GM21360 (cell line): ENCODE measurements around the gene HORMAD2.
"Not testable (repeated sequence)": the region's sequence is repeated elsewhere in the genome, so short reads cannot be mapped to it uniquely, and the experiment has no call there.

ENCODE experiments used
- ATAC-seq: cut with Tn5 transposase; IDR thresholded peaks from one replicate; pipeline ENCODE4 v1.9.1; 2021; ENCODE audit warnings: mild to moderate bottlenecking, moderate library complexity; ENCODE audit not compliant: unreplicated experiment

The HORMAD2 gene

DNA sequence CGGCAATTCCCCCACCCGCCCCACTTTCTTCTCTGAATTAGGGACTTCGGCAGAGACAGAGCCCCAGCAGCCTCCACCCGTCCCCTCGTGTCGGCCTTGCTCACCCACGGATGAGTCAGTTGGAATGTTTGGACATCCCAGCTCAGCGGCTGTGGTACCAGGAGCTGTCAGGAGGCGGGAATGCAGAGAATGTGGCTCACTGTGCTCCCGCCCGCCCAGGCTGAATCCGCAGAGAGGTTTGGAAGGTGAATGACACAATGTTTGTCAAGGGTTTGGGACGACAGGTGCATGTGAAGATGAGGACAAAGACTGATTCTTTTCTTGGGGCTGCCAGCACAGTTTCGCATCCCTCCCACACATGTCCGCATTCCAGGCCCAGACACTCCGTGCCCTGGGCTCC lies 126.7 kb downstream of the HORMAD2 start:
- ATAC-seq, result no peak

DNA sequence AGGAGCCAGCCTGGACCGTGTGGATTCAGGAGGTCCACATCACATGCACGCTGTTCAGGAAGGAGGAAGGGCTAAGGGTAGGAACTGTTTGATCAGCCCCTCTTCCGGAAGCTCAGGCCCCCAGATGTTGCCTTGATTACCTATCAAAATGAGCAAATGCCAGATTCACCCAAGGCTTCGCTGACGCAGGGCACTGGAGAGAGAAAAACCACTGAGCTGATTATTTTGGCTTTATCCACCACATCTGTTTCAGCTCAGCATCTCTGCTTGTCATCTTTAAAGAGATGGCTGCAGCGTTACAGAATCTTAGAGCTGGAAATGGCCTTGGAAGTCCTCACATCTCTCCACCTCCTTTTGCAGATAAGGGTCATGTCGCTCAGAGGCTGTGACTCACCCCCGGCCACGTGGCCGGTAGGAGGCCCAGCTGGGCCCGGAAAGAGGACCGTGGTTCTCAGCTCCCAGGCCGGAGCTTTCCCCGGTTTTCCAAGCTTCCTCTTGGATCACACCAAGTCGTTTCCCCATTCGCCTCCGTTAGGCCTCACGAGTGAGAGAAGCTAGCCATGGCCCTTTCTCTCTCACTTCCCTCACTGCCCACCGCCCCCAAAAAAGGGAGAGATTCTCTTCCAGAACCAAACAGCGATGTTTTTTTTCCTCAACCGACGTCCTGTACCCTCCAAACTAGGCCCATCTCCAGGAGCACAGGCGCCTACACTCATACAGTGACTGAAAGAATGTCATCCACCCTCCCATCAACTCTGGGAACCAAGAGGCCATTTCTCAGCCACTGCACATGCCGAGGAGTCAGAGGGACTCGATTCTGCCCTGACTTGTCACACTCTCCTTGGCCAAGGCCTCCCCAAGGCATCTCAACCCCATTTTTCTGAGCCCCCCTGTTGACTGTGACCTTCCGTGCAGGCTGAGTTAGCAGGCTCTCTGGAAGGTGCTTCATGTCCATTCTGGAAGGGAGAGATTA lies 128.7 kb downstream of the HORMAD2 start:
- no peak for ATAC-seq

DNA sequence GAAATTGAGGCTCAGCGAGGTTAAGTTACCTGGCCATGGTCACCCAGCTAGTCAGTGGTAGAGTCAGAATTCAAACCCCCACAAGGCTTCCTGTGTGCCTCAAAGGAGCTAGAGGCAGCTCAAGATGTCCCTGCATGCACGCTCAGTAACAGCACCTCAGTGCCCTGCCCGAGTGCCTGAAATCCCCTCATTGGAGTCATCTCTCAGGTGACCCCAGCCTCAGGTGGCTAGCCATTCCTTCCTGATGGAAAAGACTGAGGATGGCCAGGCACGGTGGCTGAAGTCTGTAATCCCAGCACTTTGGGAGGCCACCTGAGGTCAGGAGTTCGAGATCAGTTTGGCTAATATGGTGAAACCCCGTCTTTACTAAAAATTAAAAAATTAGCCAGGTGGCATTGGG lies 129.4 kb downstream of the HORMAD2 start:
- no peak for ATAC-seq

DNA sequence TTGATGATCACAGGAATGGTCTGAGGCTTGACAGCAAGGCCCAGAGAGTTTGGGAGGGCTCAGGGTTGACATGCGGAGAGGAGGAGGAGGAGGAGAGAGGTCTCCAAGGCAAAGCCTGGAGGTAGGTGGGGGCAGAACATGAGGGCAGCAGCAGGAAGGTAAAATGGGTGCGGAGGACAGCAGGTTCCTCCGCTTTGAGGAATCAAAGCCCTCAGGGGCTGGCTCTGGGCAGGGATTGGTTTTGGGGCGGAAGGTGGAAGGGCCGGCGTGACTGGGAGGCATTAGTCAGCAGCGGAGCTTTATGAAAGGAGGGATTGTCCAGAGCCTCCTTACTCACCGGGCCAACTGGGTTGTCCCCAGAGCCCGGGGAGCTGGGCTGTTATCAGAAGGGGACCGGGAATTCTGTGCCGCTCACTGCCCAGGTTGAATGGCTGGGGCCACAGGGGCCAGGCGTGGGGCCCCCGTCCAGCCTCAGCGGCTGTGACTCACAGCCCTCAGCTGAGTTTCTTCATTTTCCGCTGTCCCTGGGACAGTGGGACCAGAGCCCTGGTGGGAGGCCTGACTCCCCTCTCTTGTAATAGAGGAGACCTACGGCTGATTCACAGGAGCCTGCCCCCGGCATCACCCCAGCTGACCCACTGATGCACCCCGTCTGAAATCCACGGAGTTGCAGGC lies 130.1 kb downstream of the HORMAD2 start:
- ATAC-seq, result no peak

DNA sequence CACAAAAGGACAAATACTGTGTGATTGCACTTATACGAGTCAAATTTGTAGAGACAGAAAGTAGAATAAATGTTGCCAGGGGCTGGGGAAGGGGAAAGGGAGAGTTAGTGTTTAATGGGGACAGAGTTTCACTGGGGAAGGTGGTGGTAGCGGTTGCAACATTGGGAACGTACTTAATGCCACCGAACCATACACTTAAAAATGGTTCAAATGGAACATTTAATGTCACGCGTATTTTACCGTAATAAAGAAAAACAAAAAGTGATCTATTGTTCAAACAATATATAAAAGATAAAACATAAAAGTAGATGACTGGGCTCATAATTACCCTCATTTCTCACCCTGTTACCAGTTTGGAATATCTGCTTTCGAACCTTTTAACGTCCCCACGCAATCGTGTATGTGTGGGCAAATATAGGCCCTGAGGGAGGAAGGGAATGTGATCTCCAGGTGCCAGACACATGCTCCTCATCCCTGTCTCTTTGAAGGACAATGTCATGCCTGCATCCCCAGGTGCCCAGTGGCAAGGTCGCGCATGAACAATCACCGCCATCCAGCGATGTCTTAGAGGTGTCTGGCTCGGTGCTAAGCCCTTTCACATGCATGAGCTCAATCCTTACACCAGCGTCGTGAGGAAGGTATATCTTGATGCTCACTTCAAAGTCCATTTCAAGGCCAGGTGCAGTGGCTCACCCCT lies 131.0 kb downstream of the HORMAD2 start:
- no peak for ATAC-seq

DNA sequence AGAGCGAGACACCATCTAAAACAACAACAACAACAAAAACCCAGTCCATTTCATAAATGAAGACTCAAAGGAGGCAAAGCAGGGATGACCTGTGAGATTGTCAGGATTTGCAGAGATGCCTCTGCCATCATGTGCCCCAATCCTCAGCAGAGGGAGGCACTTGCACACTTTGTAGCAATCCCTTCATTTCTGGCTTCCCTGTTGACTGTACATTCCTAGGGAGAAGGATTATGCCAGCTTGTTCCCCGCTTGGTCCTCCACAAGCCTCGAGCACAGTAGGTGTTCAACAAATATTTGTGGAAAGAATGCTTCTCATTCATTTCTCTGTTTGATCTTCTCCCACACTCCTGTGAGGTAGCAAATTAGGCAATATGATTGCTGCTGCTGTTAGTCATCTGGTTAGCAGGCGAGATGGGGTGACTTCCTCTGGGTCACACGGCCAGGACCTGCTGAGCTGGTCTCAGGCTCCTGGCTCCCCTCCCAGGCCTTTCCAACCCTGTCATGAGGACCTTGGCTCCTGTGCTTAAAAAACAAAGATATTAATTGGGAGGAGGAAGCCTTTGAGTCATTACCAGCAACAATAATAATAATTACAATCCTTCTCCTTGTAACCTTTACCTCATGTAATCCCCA lies 132.2 kb downstream of the HORMAD2 start:
- no peak for ATAC-seq

DNA sequence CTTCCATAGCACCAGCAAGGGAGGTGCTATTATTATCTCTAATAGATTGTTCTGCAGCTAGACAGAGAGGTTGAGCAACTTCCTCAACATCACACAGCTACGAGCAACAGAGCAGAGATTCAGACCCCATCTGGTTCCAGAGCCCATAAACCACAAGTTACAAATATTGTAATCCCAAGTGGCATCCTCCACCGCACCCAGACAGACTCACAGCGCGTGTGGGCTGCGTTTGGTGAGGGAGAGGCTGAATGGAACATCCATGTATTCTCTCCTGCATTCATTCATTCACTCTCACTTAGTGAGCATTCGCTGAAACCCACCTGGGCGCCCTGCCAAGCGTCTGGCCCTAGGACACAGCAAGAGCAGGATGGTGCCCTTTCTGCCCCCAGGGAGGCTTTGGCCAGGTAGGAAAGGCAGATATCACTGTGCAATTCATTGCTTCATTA lies 132.8 kb downstream of the HORMAD2 start:
- ATAC-seq, result no peak

DNA sequence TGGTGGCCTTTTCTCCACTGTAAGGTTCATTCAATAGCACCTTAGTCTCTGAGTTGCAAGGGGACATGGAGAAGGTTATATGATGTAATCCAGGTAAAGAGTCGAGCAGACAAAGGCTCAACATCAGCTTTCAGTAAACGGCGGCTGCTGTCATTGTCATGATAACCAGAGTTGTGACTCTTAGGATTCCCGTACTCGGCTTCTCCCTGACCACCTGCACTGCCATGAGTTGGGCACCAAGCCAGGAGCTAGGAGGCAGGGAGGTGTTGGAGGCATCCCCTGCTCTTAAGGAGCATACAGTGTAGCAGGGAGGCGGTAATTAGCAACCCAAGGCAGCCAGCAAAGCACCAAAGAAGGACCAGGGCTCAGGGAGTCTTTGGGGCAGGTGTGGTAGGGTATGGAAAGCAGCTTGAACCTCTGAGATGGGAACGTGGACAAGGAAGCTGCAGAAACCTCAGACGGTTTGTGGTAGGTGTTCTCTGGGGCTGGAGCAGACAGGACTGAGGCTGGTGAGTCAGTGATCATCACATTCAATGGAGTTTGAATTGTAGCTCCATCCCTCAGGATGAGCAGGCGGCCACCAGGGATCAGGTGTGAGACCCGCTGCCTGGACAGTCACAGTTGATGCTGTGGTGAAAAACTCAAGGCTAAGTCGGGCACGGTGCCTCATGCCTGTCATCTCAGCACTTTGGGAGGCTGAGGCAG lies 134.6 kb downstream of the HORMAD2 start:
- ATAC-seq, result no peak

DNA sequence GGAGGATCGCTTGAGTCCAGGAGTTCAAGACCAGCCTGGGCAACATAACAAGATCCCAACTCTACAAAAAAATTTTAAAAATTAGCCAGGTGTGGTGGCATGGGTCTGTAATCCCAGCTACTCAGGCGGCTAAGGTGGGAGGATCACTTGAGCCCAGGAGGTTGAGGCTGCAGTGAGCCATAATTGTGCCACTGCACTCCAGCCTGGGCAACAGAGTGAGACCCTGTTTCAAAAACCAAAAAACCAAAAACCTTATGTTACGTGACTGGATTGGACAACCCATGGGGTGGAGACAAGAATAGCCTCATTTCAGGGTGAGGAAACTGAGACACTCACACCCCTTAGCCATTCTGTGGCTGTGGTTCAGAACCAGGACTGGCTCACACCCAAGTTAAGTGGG lies 136.0 kb downstream of the HORMAD2 start:
- ATAC-seq, result not testable (repeated sequence)

DNA sequence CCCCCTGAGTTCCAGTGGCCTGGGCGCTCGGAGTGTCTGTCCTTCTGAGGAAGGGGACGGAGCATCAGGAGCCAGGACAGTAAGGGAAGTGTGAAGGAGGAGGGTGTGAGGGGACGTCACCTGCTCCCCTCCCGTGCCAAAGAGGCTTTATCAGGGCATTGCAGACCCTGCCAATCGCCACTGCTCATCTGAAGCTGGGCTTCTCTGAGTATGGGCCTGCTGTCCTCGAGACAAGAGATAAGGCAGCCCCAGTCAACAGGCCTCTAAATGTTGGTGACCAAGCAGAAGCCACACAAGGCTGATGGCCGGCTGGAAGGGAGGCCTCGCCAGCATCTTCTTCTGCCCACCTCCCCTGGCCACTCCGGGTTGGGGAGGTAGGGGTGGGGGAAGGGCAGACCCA lies 136.4 kb downstream of the HORMAD2 start:
- no peak for ATAC-seq

DNA sequence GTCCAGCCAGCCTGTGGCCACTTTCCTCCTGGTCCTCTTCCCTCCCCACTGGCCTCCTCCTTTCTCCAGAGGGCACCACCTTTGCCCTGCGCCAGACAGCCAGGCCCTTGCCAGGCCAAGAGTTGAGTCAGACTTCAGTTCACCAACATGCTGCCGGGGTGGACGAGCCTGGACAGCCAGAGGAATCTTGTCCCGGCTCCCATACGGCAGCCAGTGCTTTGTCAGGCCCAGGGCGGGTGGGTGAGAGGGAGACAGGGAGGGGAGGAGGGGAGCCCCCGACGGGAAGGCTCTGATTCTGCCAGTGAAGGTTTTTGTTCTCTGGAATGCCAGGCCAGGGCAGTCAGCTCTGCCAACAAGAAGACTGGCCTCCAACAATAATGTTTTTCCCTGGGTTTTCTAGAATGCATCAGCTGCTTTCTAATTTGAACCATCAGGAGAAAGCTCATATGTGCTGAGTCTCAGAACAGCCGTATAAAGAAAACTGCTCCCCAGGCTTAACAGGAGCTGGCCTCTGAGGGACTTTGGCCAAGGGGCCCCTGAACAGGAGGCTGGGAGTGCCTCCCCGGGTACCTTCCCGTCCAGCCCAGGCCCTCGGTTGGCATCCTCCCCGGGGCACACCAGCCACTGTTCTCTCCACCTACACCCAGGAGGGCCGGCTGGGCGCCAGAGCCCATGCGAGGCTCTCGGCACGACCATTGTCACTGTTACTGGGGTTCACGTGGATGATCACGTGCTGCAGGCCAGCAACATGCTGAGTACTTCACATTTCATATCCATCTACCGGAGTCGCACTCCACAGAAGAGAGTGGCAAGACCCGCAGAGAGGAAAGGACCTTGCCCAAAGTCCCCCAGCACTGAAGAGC lies 137.7 kb downstream of the HORMAD2 start:
- no peak for ATAC-seq

DNA sequence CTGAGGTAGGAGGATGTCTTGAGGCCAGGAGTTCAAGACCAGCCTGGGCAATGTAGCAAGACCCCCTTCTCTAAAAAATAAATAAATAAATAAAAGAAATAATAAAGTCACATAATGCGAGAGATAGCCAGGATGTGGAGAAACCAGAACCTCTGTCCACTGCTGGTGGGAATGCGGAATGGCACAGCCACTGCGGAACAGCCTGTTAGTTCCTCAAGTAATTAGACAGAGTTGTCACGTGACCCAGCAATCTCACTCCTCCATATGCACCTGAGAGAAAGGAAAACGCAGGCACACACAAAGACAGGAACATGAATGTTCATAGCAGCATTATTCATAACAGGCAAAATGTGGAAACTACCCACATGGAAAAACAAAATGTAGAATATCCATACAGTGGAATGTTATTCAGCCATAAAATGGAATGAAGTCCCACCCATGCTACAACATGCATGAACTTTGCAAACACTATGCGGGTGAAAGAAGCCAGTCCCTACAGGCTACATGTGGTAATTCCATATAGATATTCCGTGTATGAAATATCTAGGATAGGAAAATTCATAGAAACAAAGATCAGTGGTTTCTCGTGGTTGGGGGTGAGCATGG lies 138.9 kb downstream of the HORMAD2 start:
- no peak for ATAC-seq

DNA sequence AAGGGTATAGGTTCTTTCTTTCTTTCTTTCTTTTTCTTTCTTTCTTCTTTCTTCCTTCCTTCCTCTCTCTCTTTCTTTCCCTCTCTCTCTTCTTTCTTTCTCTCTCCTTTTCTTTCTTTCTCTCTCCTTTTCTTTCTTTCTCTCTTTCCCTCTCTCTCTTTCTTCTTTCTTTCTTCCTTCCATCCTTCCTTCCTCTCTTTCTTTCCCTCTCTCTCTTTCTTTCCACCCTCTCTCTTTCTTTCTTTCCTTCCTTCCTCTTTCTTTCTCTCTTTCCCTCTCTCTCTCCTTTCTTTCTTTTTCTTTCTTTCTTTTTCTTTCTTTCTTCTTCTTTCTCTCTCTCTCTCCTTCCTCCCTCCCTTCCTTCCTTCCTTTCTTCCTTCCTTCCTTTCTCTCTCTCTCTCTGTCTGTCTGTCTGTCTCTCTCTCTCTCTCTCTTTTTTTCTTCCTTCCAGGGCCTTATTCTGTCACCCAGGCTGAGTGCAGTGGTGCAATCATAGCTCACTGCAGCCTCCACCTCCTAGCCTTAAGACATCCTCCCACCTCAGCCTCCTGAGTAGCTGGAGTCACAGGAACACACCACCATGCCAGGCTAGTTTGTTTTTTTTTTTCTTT lies 139.5 kb downstream of the HORMAD2 start:
- ATAC-seq, result no peak

DNA sequence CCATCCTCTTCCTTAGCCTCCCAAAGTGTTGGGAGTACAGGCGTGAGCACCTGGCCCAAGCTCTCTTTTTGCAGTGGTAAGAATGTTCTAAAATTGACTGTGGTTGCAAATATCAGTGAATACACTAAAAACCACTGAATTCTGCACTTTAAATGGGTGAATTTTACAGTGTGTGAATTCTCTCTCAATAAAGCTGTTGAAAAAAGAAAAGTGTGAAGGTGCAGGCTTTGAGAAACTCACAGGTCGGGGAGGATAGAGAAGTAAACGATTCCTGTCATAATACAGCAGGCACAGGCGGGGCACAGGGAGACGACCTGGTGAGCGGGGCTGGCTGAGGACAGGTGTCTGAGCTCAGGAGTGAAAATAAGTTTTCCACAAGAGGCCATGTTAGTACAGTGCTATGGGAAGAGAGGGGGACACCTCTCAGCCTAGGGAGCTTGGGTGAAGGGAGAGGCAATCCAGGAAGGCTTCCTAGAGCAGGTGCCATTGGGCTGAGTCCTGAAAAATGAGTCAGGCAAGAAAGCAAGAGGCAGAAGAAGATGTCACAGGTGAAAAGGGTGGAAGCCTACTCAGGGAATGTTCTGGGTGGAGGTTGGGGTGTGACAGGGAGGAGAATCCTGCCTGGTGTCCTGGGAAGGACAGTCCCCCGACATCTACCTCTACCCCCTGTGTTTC lies 140.2 kb downstream of the HORMAD2 start:
- no peak for ATAC-seq

DNA sequence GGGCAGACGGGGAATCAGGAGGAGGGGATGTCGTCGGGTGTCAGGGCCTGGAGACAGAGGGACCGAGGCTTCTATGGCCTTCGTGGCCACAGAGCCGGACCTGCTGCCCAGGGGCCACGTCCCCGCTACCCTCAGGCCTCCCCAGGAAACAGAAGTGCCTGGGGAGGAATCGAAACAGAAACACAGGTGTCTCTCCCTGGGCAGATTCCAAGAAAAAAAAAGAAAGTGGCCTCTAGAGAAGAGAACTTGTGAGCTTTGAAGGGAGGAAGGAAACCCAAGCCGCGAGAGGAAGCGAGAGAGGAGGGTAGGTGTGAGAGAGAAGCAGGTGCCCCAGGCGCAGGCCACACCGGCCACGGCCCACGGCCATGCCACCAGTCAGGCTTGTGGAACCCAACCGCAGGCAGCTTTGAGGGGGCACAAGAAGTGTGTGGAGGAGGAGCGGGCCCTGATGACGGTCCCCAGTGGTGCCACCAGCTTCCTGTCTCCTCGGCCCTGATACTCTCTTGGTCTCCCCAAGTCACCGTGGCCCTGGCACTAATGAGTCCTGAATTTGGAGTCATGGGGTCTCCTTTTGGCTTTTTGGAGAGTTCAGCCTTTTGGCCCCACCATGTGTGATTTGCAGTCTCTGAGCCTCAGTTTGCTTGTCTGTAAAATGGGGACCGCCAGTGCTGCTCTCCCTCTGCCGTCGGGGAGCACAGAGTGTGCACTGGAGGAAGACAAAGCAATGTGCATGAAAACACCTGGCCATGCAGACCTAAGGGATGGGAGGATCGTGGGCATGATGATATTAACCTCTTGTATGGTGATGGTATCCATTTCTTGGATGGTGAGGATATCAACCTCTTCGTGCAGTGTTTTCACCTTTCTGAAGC lies 141.1 kb downstream of the HORMAD2 start:
- no peak for ATAC-seq

DNA sequence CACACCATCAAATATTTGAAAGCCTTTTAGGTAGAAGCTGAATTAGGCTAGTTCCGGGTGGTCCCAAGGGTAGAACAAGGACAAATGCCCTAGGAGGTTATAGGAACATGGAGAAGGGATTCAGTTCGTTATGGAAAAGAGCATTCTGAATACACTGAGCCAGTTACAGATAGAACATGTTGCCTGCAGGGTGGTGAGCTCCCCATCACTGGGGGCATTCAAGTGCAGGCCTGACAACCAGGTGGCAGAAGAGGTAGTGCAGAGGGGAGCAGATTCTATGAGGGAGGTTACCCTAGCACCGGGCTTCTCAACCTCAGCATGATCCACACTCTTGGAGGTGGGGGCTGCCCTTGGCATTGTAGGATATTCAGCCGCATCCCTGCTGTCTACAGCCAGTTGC lies 142.1 kb downstream of the HORMAD2 start:
- ATAC-seq, result no peak

DNA sequence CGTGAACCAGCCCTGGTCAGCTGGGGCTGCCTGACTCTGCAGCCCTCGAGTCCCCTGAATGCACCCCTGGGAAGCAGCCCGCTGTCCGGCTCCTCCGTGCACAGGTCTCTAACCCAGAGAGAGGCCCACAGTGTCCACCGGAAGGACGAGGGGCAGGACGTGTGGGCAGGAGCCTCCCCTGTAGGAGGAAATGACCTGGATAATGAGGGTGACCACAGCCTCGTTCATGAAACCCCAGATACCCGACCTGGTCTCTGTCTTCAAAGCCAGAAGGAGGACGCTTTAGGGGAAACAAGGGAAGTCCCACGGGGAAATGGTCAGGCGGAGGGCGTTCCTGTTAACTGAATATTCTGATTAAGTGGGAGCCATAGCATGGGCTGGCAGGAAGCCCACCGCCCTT lies 143.0 kb downstream of the HORMAD2 start:
- ATAC-seq, result no peak
